T-helper 1 cell treated with Interleukin-12 subunit alpha and Interleukin-12 subunit beta and Interleukin-4 antibody, amounts not matched to agents 30 μg/mL and 1 μg/mL, for 36 hours (primary cell): Measurements from ENCODE around the gene RAE1.

Experiments
- H3K27ac Mint-ChIP-seq: one replicate; pipeline ENCODE4 v1.8.0; 2021; ENCODE audit warnings: mild to moderate bottlenecking, mixed read lengths
- H3K27me3 Mint-ChIP-seq: one replicate; pipeline ENCODE4 v1.8.0; 2021; ENCODE audit warnings: low read depth, mixed read lengths
- H3K36me3 Mint-ChIP-seq: one replicate; pipeline ENCODE4 v1.8.0; 2021; ENCODE audit warnings: low read depth, mixed read lengths
- H3K4me1 Mint-ChIP-seq: one replicate; pipeline ENCODE4 v1.8.0; 2021; ENCODE audit warnings: low read depth, mixed read lengths
- H3K4me3 Mint-ChIP-seq: one replicate; pipeline ENCODE4 v1.8.0; 2021; ENCODE audit warnings: mild to moderate bottlenecking, moderate library complexity, mixed read lengths
- H3K9me3 Mint-ChIP-seq: one replicate; pipeline ENCODE4 v1.8.0; 2021; ENCODE audit warnings: mixed read lengths

RAE1 gene

GRCh38 chr20:57372581-57373350, 21.7 kb downstream of the RAE1 start:
- Mint-ChIP-seq H3K4me1 (peaks cover 13% of the 10 kb centered on the region), H3K36me3 (peaks cover 55% of the 10 kb centered on the region), H3K9me3 (no peaks in the 10 kb centered on the region), H3K27ac (no peak overlapping the region), H3K4me3 (no peak overlapping the region), H3K27me3 (no peaks in the 10 kb centered on the region)

GRCh38 chr20:57374343-57374930, 23.4 kb downstream of the RAE1 start:
- Mint-ChIP-seq H3K4me3 (no peak overlapping the region), H3K36me3 (peaks cover 46% of the 10 kb centered on the region), H3K4me1 (peaks cover 12% of the 10 kb centered on the region), H3K27me3 (no peaks in the 10 kb centered on the region), H3K27ac (peak overlapping the region; percentile 36), H3K9me3 (no peaks in the 10 kb centered on the region)

GRCh38 chr20:57374931-57375651, 24.0 kb downstream of the RAE1 start:
- Mint-ChIP-seq H3K27ac (no peak overlapping the region), H3K4me1 (peaks cover 12% of the 10 kb centered on the region), H3K4me3 (no peak overlapping the region), H3K9me3 (no peaks in the 10 kb centered on the region), H3K36me3 (peaks cover 40% of the 10 kb centered on the region), H3K27me3 (no peaks in the 10 kb centered on the region)

- H3K9me3 Mint-ChIP-seq, result no peaks in the 10 kb centered on the region
- H3K4me1 Mint-ChIP-seq, result peaks cover 12% of the 10 kb centered on the region
- H3K4me3 Mint-ChIP-seq, result no peak overlapping the region
- no peaks in the 10 kb centered on the region for H3K27me3 Mint-ChIP-seq
- no peak overlapping the region for H3K27ac Mint-ChIP-seq
- peaks cover 33% of the 10 kb centered on the region for H3K36me3 Mint-ChIP-seq
Measured at GRCh38 chr20:57375652-57376230, 24.7 kb downstream of the RAE1 start.

- peak overlapping the region; percentile 6 for H3K27ac Mint-ChIP-seq
- peaks cover 22% of the 10 kb centered on the region for H3K36me3 Mint-ChIP-seq
- H3K27me3 Mint-ChIP-seq, result no peaks in the 10 kb centered on the region
- H3K4me1 Mint-ChIP-seq, result peaks cover 20% of the 10 kb centered on the region
- no peak overlapping the region for H3K4me3 Mint-ChIP-seq
- H3K9me3 Mint-ChIP-seq, result no peaks in the 10 kb centered on the region
Measured at GRCh38 chr20:57377350-57377749, 26.3 kb downstream of the RAE1 start.

- Mint-ChIP-seq H3K27ac (no peak overlapping the region), H3K4me1 (peaks cover 24% of the 10 kb centered on the region), H3K4me3 (no peak overlapping the region), H3K27me3 (no peaks in the 10 kb centered on the region), H3K9me3 (no peaks in the 10 kb centered on the region), H3K36me3 (peaks cover 22% of the 10 kb centered on the region)
Measured at GRCh38 chr20:57378107-57378506, 27.1 kb downstream of the RAE1 start.

- Mint-ChIP-seq H3K27ac (no peak overlapping the region), H3K4me3 (no peak overlapping the region), H3K4me1 (peaks cover 20% of the 10 kb centered on the region), H3K9me3 (no peaks in the 10 kb centered on the region), H3K27me3 (no peaks in the 10 kb centered on the region), H3K36me3 (peaks cover 17% of the 10 kb centered on the region)
Measured at GRCh38 chr20:57378646-57379262, 27.7 kb downstream of the RAE1 start.

GRCh38 chr20:57379263-57379647, 28.2 kb downstream of the RAE1 start:
- no peaks in the 10 kb centered on the region for H3K9me3 Mint-ChIP-seq
- H3K27ac Mint-ChIP-seq, result no peak overlapping the region
- no peaks in the 10 kb centered on the region for H3K27me3 Mint-ChIP-seq
- H3K36me3 Mint-ChIP-seq, result peaks cover 16% of the 10 kb centered on the region
- H3K4me1 Mint-ChIP-seq, result peaks cover 19% of the 10 kb centered on the region
- H3K4me3 Mint-ChIP-seq, result no peak overlapping the region

GRCh38 chr20:57380081-57380750, 29.2 kb downstream of the RAE1 start:
- peaks cover 16% of the 10 kb centered on the region for H3K4me1 Mint-ChIP-seq
- H3K27me3 Mint-ChIP-seq, result no peaks in the 10 kb centered on the region
- H3K9me3 Mint-ChIP-seq, result no peaks in the 10 kb centered on the region
- no peak overlapping the region for H3K4me3 Mint-ChIP-seq
- H3K36me3 Mint-ChIP-seq, result peaks cover 17% of the 10 kb centered on the region
- no peak overlapping the region for H3K27ac Mint-ChIP-seq

GRCh38 chr20:57381596-57382503, 30.8 kb downstream of the RAE1 start:
- Mint-ChIP-seq H3K4me3 (no peak overlapping the region), H3K9me3 (no peaks in the 10 kb centered on the region), H3K4me1 (peaks cover 16% of the 10 kb centered on the region), H3K27ac (no peak overlapping the region), H3K36me3 (peaks cover 10% of the 10 kb centered on the region), H3K27me3 (no peaks in the 10 kb centered on the region)

GRCh38 chr20:57382516-57382915, 31.5 kb downstream of the RAE1 start:
- no peaks in the 10 kb centered on the region for H3K27me3 Mint-ChIP-seq
- H3K27ac Mint-ChIP-seq, result no peak overlapping the region
- H3K9me3 Mint-ChIP-seq, result no peaks in the 10 kb centered on the region
- peaks cover 10% of the 10 kb centered on the region for H3K36me3 Mint-ChIP-seq
- no peak overlapping the region for H3K4me3 Mint-ChIP-seq
- H3K4me1 Mint-ChIP-seq, result peaks cover 15% of the 10 kb centered on the region

GRCh38 chr20:57383447-57384347, 32.6 kb downstream of the RAE1 start:
- peaks cover 12% of the 10 kb centered on the region for H3K4me1 Mint-ChIP-seq
- H3K27me3 Mint-ChIP-seq, result no peaks in the 10 kb centered on the region
- H3K4me3 Mint-ChIP-seq, result no peak overlapping the region
- no peaks in the 10 kb centered on the region for H3K9me3 Mint-ChIP-seq
- no peak overlapping the region for H3K27ac Mint-ChIP-seq
- peaks cover 7% of the 10 kb centered on the region for H3K36me3 Mint-ChIP-seq
